Breast epithelium (tissue), 3 donors: ENCODE measurements around the gene SBK2.

Experiments
- CTCF ChIP-seq, 3 donors: fragments of 450-650 bp; IDR thresholded peaks; one replicate each; pipeline ENCODE4 v1.5.1; 2016 to 2017; ENCODE audit warnings: antibody characterized with exemption in 3 of 3, mild to moderate bottlenecking in 3 of 3, moderate library complexity in 3 of 3
- POLR2A ChIP-seq: fragments of 450-650 bp; IDR thresholded peaks from one replicate; pipeline ENCODE4 v1.6.1; 2016; ENCODE audit warnings: antibody characterized with exemption, mild to moderate bottlenecking, moderate library complexity

GRCh38 chr19:55498246-55498840, 38.6 kb downstream of the SBK2 start:
- TF ChIP-seq POLR2A: no peak
- TF ChIP-seq CTCF (IDR thresholded peaks at IDR 0.05): no peak
